Osteocyte (in vitro differentiated cells): ENCODE measurements around the gene PYGB. TPM values are rescaled to one million over a fixed set of nuclear protein-coding genes. Genes with fewer than 3 reads are reported as not detected.

ENCODE experiments used
- DNase-seq: peaks from one replicate; pipeline ENCODE4 v3.0.0; 2021; ENCODE audit warnings: mixed read lengths; ENCODE audit not compliant: unreplicated experiment; ENCODE audit errors: extremely low spot score
- H3K27ac Mint-ChIP-seq: one replicate; pipeline ENCODE4 v1.8.0; 2021; ENCODE audit warnings: mild to moderate bottlenecking, mixed read lengths; ENCODE audit not compliant: unreplicated experiment
- H3K27me3 Mint-ChIP-seq: one replicate; pipeline ENCODE4 v1.8.0; 2021; ENCODE audit warnings: mixed read lengths; ENCODE audit not compliant: unreplicated experiment
- H3K36me3 Mint-ChIP-seq: one replicate; pipeline ENCODE4 v1.8.0; 2021; ENCODE audit warnings: mixed read lengths; ENCODE audit not compliant: unreplicated experiment
- H3K4me1 Mint-ChIP-seq: one replicate; pipeline ENCODE4 v1.8.0; 2021; ENCODE audit warnings: mixed read lengths; ENCODE audit not compliant: unreplicated experiment
- H3K4me3 Mint-ChIP-seq: one replicate; pipeline ENCODE4 v1.8.0; 2021; ENCODE audit warnings: mild to moderate bottlenecking, moderate library complexity, mixed read lengths; ENCODE audit not compliant: unreplicated experiment
- H3K9me3 Mint-ChIP-seq: one replicate; pipeline ENCODE4 v1.8.0; 2021; ENCODE audit warnings: mixed read lengths; ENCODE audit not compliant: unreplicated experiment
- total RNA-seq: library from RNA; stranded (reverse); gene quantifications from 2 replicates; pipeline ENCODE4 v1.2.1, GENCODE V29; 2021
- TF ChIP-seq, protein P1 (sequence below): fragments of 200-600 bp; sonication (generic); IDR thresholded peaks from 2 replicates; pipeline ENCODE4 v1.5.0; 2021; ENCODE audit warnings: antibody characterized with exemption, mild to moderate bottlenecking, moderate library complexity

Gene PYGB
- total RNA-seq, 1 donor from 2014 or later = 234 TPM

DNA sequence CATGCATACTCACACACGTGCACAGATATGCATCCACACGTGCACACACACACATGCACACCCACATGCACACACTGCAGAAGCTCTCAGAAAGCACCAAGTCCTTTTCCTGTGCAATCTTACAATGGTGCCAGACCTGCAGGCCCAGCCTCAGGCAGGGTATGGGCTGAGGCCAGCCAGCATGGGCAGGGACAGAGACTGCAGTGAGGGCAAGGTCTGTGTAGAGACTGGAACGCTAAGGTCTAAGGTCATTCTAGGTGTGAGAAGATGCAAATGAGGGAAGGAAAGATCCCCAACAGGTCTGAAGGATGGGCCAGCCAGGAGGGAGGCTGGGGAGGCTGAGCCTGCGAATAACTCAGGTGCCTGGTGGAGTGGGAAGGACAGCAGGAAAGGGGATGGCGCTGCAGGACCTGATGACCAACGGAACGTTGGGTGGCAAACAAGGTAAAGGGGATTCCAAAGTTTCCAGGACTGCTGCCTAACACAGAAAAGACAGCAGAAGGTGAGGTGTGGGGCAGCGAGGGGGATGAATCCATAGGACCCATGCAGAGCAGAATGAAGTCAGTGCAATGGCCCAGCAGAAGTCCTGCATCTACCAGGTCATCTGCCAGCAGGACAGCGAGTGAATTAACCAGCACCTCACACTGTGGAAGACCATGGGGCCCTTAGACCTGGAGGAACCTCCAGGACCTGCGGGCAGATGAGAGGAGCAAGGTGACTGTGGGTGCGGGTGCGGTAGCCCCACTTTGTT lies 75.8 kb downstream of the PYGB start:
- Mint-ChIP-seq H3K27ac (no peak overlapping the region), H3K4me1 (no peaks in the 10 kb centered on the region), H3K9me3 (no peaks in the 10 kb centered on the region), H3K4me3 (no peak overlapping the region), H3K36me3 (peaks cover 4% of the 10 kb centered on the region), H3K27me3 (no peaks in the 10 kb centered on the region)
- no peak for DNase-seq
- TF ChIP-seq, protein P1, sequence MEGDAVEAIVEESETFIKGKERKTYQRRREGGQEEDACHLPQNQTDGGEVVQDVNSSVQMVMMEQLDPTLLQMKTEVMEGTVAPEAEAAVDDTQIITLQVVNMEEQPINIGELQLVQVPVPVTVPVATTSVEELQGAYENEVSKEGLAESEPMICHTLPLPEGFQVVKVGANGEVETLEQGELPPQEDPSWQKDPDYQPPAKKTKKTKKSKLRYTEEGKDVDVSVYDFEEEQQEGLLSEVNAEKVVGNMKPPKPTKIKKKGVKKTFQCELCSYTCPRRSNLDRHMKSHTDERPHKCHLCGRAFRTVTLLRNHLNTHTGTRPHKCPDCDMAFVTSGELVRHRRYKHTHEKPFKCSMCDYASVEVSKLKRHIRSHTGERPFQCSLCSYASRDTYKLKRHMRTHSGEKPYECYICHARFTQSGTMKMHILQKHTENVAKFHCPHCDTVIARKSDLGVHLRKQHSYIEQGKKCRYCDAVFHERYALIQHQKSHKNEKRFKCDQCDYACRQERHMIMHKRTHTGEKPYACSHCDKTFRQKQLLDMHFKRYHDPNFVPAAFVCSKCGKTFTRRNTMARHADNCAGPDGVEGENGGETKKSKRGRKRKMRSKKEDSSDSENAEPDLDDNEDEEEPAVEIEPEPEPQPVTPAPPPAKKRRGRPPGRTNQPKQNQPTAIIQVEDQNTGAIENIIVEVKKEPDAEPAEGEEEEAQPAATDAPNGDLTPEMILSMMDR = no peak

DNA sequence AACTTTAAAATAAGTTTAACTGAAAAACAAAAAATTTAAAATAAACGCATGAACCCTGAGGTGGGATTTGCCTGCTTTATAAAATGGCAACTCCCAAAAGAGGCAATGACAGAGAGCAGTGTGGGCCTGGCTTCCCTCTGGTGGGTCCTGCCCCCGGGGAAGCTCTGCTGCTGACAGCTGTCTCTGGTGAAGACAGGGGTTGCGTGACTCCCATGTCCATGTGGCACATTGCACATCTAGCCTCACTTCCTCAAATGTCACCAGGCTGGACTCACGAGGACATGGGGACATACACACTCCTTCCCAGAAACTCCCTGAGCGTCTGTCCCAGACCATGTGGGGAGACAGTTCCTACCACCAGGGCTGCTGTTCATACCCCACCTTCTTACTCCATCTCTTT lies 76.5 kb downstream of the PYGB start:
- H3K9me3 Mint-ChIP-seq = no peaks in the 10 kb centered on the region
- DNase-seq = no peak
- H3K4me3 Mint-ChIP-seq = no peak overlapping the region
- no peaks in the 10 kb centered on the region for H3K4me1 Mint-ChIP-seq
- TF ChIP-seq, protein P1 = no peak
- no peaks in the 10 kb centered on the region for H3K27me3 Mint-ChIP-seq
- peaks cover 4% of the 10 kb centered on the region for H3K36me3 Mint-ChIP-seq
- no peak overlapping the region for H3K27ac Mint-ChIP-seq

- Mint-ChIP-seq H3K27me3 (no peaks in the 10 kb centered on the region), H3K27ac (no peak overlapping the region), H3K4me1 (no peaks in the 10 kb centered on the region), H3K4me3 (no peak overlapping the region), H3K9me3 (peaks cover 4% of the 10 kb centered on the region), H3K36me3 (peaks cover 8% of the 10 kb centered on the region)
- no peak for DNase-seq
- TF ChIP-seq, protein P1 = no peak
Measured at GRCh38 chr20:25325073-25325472, 77.2 kb downstream of the PYGB start.

DNA sequence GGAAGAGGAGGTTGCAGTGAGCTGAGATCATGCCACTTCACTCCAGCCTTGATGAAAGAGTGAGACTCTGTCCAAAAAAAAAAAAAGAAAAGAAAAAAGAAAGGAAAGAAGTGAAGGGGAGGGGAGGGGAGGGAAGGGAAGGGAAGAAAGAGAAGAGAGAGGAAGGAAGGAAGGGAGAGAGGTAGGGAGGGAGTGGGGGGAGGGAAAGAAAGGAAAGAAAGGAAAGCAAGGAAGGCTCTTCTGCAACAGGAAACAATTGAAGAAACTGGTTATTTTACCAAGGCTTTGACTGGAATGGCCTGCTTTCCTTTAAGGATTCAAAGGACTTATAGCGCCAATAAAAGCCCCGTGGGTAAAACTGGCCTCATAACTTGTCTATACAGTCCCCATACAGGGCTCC lies 78.1 kb downstream of the PYGB start:
- Mint-ChIP-seq H3K4me3 (no peak overlapping the region), H3K27me3 (no peaks in the 10 kb centered on the region), H3K36me3 (peaks cover 8% of the 10 kb centered on the region), H3K4me1 (no peaks in the 10 kb centered on the region), H3K27ac (no peak overlapping the region), H3K9me3 (peaks cover 4% of the 10 kb centered on the region)
- TF ChIP-seq, protein P1 = no peak
- no peak for DNase-seq

GRCh38 chr20:25327521-25328235 lies 79.8 kb downstream of the PYGB start:
- peaks cover 5% of the 10 kb centered on the region for H3K36me3 Mint-ChIP-seq
- no peaks in the 10 kb centered on the region for H3K4me1 Mint-ChIP-seq
- no peak for DNase-seq
- no peak overlapping the region for H3K4me3 Mint-ChIP-seq
- no peaks in the 10 kb centered on the region for H3K27me3 Mint-ChIP-seq
- peaks cover 4% of the 10 kb centered on the region for H3K9me3 Mint-ChIP-seq
- no peak overlapping the region for H3K27ac Mint-ChIP-seq
- TF ChIP-seq, protein P1 = no peak
